Hindlimb muscle (tissue), 1 donor: ENCODE results near the gene NLRP5. TPM values are rescaled to one million over a fixed set of nuclear protein-coding genes. Genes with fewer than 3 reads are reported as not detected.
"Not testable (repeated sequence)": the region's sequence is repeated elsewhere in the genome, so short reads cannot be mapped to it uniquely, and the experiment has no call there.

ENCODE experiments used
- DNase-seq: peaks from one replicate; pipeline ENCODE4 v3.0.0-alpha.2; 2013
- polyA plus RNA-seq: library from polyadenylated mRNA; unstranded; fragments of 120-200 nt; gene quantifications from one replicate; pipeline ENCODE4 v1.2.1, GENCODE V29; 2013; ENCODE audit not compliant: insufficient read length

NLRP5 gene
- polyA plus RNA-seq, 1 donor, result not detected

- DNase-seq, result no peak
Measured at GRCh38 chr19:56098731-56099568, 112.4 kb downstream of the NLRP5 start.

GRCh38 chr19:56099638-56100539 lies 113.3 kb downstream of the NLRP5 start:
- DNase-seq, result no peak

DNA sequence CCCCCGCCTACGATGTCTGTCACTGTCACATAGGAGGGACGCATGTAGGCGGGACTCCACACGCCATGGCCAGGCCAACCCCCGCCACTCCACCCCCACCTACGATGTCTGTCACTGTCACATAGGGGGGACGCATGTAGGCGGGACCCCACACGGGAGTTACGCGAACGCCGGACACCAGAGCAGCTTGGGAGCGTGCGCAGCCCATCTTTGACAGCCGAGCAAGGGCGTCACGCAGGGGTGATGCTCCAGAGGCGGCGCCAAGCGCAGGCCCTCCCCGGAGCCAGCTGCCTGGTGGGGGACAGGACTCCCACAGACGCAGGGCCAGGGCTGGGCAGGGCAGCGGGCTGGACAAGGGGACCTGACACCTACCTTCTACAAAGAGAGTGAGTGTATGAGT lies 114.5 kb downstream of the NLRP5 start:
- DNase-seq, result no peak

- DNase-seq, result no peak
Measured at GRCh38 chr19:56101746-56102535, 115.4 kb downstream of the NLRP5 start.

GRCh38 chr19:56103027-56103614 lies 116.5 kb downstream of the NLRP5 start:
- DNase-seq, result no peak

- DNase-seq, result no peak
Measured at GRCh38 chr19:56104423-56104822, 117.8 kb downstream of the NLRP5 start.

GRCh38 chr19:56105090-56105701 lies 118.6 kb downstream of the NLRP5 start:
- DNase-seq, result no peak

GRCh38 chr19:56105831-56106396 lies 119.3 kb downstream of the NLRP5 start:
- not testable (repeated sequence) for DNase-seq

- no peak for DNase-seq
Measured at GRCh38 chr19:56106397-56106849, 119.8 kb downstream of the NLRP5 start.

DNA sequence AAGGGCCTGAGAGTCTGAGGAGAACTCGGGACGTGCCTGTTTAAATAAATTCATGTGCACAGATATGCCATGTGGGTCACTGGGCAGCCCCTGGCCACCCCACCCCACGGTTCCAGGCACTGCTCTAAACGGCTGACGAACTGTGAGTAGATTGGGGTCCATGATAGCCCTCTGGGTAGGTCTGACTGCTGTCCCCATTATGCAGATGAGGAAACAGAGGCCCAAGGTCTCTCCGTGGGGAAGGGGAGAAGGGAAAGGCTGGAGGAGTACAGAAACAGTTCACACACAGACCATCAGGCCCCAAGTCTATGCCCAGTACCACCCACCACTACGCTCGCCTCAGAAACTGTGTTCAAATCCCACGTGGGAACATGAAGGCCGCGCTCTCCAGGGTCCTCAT lies 120.4 kb downstream of the NLRP5 start:
- DNase-seq, result no peak

- DNase-seq, result no peak
Measured at GRCh38 chr19:56107626-56108351, 121.2 kb downstream of the NLRP5 start.

DNA sequence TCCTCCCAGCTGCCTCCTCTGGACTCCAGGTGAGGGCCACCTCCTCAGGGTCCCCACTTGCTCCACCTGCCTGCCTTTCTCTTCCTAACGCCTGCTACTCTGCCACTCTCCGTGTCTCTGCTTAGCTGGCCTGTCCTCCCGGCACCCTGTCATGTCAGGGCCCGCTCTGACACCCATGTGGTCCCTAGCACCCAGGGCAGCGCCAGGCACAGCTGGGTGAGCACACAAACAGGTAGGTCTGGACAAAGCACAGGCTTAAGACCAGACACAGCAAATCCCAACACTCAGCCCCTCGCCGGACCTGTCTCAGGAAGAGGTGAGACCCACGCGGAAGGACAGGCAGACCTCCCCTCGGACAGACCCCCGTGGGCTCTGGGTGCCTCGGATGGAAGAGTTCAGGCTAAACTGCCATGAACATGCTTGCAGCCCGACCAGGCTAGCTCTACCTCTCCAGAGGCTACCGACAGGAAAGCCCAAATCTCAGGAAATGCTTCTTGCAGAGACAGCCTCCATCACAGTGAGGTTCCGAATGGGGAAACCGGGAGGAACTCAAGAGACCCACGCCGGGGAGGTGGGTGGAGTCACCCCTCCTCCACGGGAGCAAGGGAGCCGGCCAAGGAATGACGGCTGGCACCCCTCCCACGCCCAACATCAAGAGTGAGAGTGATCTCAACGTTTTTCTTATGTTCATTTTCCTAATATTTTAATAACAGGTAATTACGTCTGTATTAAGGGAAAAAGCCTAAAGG lies 122.0 kb downstream of the NLRP5 start:
- DNase-seq, result peak; percentile 51

DNA sequence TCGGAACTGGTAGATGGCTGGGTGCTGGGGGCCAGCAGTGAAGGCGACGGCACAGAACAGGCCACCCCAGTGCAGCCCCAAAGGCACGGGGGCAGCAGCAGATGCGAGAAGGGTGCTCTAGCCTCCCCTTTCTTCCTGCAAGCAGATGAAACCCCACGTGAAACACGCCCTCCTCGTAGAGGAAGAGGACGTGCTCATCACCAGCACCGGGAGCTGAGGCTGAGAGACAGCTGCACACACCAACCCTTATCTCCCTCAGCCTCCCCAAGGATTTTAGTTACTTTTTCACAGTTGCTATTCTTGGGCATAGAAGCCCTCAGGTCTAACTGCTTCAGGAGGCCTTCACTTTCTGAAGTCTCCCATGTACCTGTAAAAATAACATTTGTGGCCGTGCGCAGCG lies 122.7 kb downstream of the NLRP5 start:
- no peak for DNase-seq

- no peak for DNase-seq
Measured at GRCh38 chr19:56110515-56111448, 124.2 kb downstream of the NLRP5 start.
